Measurements from ENCODE around the gene SURF4.
A peak's percentile ranks its signal among the peaks of the same experiment; 100 is the strongest.

SURF4 gene

GRCh38 chr9:133420392-133420827 is 44.5 kb upstream of the SURF4 start:
- no peak overlapping the region for H3K4me3 ChIP-seq (ENCODE audit: low read depth, low read length)
- no peak for DNase-seq (ENCODE audit: low read depth)
- in situ Hi-C loops (cut with HindIII; ENCODE audit: low sequenced_read_pairs) = no loop called here
- no peak for TF ChIP-seq CTCF (IDR thresholded peaks at IDR 0.05; ENCODE audit: low read depth, low read length, missing control alignments)

- no peak for DNase-seq (ENCODE audit: low read depth)
- no peak for TF ChIP-seq CTCF (IDR thresholded peaks at IDR 0.05; ENCODE audit: low read depth, low read length, missing control alignments)
- H3K4me3 ChIP-seq (ENCODE audit: low read depth, low read length) = peak overlapping the region; percentile 88
- in situ Hi-C loops (cut with HindIII; ENCODE audit: low sequenced_read_pairs) = loop anchor here (5.0 kb wide), 2 partner anchors 43 to 47 kb away; no protein-coding TSS in a partner anchor
Observed at GRCh38 chr9:133419005-133419404, 43.1 kb upstream of the SURF4 start.

- peak within 1 kb of the TSS; percentile 88 for H3K4me3 ChIP-seq (ENCODE audit: low read depth, low read length)
- TF ChIP-seq CTCF (IDR thresholded peaks at IDR 0.05; ENCODE audit: low read depth, low read length, missing control alignments) = no peak
- in situ Hi-C loops (cut with HindIII; ENCODE audit: low sequenced_read_pairs) = loop anchor here (5.0 kb wide), 2 partner anchors 44 to 46 kb away; no protein-coding TSS in a partner anchor
- DNase-seq (ENCODE audit: low read depth) = peak; percentile 57
Observed at GRCh38 chr9:133417541-133418461, 41.9 kb upstream of the SURF4 start, which contains the start of gene REXO4. Gene REXO4, minus strand, starts transcription at chr9:133418010. Its CDS starts 166 bp downstream, at chr9:133417844.

GRCh38 chr9:133415170-133415569 is 39.3 kb upstream of the SURF4 start:
- no peak overlapping the region for H3K4me3 ChIP-seq (ENCODE audit: low read depth, low read length)
- no peak for TF ChIP-seq CTCF (IDR thresholded peaks at IDR 0.05; ENCODE audit: low read depth, low read length, missing control alignments)
- in situ Hi-C loops (cut with HindIII; ENCODE audit: low sequenced_read_pairs) = loop anchor here (5.0 kb wide), 2 partner anchors 43 to 47 kb away; no protein-coding TSS in a partner anchor
- no peak for DNase-seq (ENCODE audit: low read depth)

- DNase-seq (ENCODE audit: low read depth) = no peak
- in situ Hi-C loops (cut with HindIII; ENCODE audit: low sequenced_read_pairs) = no loop called here
- no peak overlapping the region for H3K4me3 ChIP-seq (ENCODE audit: low read depth, low read length)
- no peak for TF ChIP-seq CTCF (IDR thresholded peaks at IDR 0.05; ENCODE audit: low read depth, low read length, missing control alignments)
Observed at GRCh38 chr9:133408042-133408441, 32.2 kb upstream of the SURF4 start.

- H3K4me3 ChIP-seq (ENCODE audit: low read depth, low read length) = no peak overlapping the region
- TF ChIP-seq CTCF (IDR thresholded peaks at IDR 0.05; ENCODE audit: low read depth, low read length, missing control alignments) = peak; percentile 94
- peak; percentile 49 for DNase-seq (ENCODE audit: low read depth)
- in situ Hi-C loops (cut with HindIII; ENCODE audit: low sequenced_read_pairs) = no loop called here
Observed at GRCh38 chr9:133406480-133407307, 30.8 kb upstream of the SURF4 start.
